Natural killer cell (primary cell): Measurements from ENCODE around the gene NHLH2. TPM values are rescaled to one million over a fixed set of nuclear protein-coding genes. Genes with fewer than 3 reads are reported as not detected.

Source experiments
- ATAC-seq, 3 donors: fragments of 150-1000 bp in 2 of 3; fragments of 200-7000 bp in 1 of 3; cut with Tn5 transposase; 1 replicate in 1 of 3; 2 replicates in 2 of 3; pipeline ENCODE4 v1.10.0; 2021; ENCODE audit warnings: mild to moderate bottlenecking in 2 of 3, moderate library complexity in 2 of 3
- DNase-seq, 2 donors: peaks; one replicate each; pipeline versions ENCODE4 v3.0.0 to v3.0.0-alpha.2; 2013 to 2021; ENCODE audit warnings: mixed read lengths in 1 of 2
- H3K27ac ChIP-seq: one replicate; pipeline ENCODE4 v1.5.1; 2013; ENCODE audit warnings: mild to moderate bottlenecking, low read length
- H3K27me3 ChIP-seq: one replicate; pipeline ENCODE4 v1.6.1; 2013; ENCODE audit warnings: low read length; ENCODE audit not compliant: control insufficient read depth, insufficient read depth
- H3K36me3 ChIP-seq: one replicate; pipeline ENCODE4 v1.6.1; 2013; ENCODE audit warnings: low read length; ENCODE audit not compliant: control insufficient read depth, insufficient read depth
- H3K4me1 ChIP-seq: one replicate; pipeline ENCODE4 v1.6.1; 2013; ENCODE audit warnings: low read length; ENCODE audit not compliant: control insufficient read depth, insufficient read depth
- H3K4me3 ChIP-seq: one replicate; pipeline ENCODE4 v1.5.1; 2013; ENCODE audit warnings: low read length
- H3K9me3 ChIP-seq: one replicate; pipeline ENCODE4 v1.6.1; 2013; ENCODE audit warnings: low read length; ENCODE audit not compliant: control insufficient read depth, insufficient read depth
- H3K27ac Mint-ChIP-seq, 2 donors: one replicate each; pipeline ENCODE4 v1.8.0; 2022; ENCODE audit warnings: mild to moderate bottlenecking in 2 of 2, mixed read lengths in 2 of 2, moderate library complexity in 1 of 2
- H3K27me3 Mint-ChIP-seq, 2 donors: one replicate each; pipeline ENCODE4 v1.8.0; 2022; ENCODE audit warnings: low read depth in 2 of 2, mixed read lengths in 2 of 2
- H3K36me3 Mint-ChIP-seq: one replicate; pipeline ENCODE4 v1.8.0; 2022; ENCODE audit warnings: mixed read lengths
- H3K4me1 Mint-ChIP-seq, 2 donors: one replicate each; pipeline ENCODE4 v1.8.0; 2022; ENCODE audit warnings: mixed read lengths in 2 of 2
- H3K4me3 Mint-ChIP-seq: one replicate; pipeline ENCODE4 v1.8.0; 2022; ENCODE audit warnings: mild to moderate bottlenecking, moderate library complexity, mixed read lengths
- H3K9me3 Mint-ChIP-seq, 2 donors: one replicate each; pipeline ENCODE4 v1.8.0; 2022; ENCODE audit warnings: mixed read lengths in 2 of 2
- WGBS: methylation state at CpG from one replicate; pipeline ENCODE4 v1.1.7; 2013; ENCODE audit warnings: missing lambda C conversion rate; ENCODE audit not compliant: insufficient coverage; 5-methylcytosine and 5-hydroxymethylcytosine counted together
- intact Hi-C: fragments of 100-400 bp; cut with micrococcal nuclease; formaldehyde crosslinking; loops from one replicate; pipeline ENCODE4 v1.14.2; 2022
- total RNA-seq, 4 donors: library from RNA; stranded (reverse); fragments of 120-200 nt in 1 of 4; gene quantifications; one replicate each; pipeline versions ENCODE4 v1.2.3 to v1.2.4, GENCODE V29; 2013 to 2022
- TF ChIP-seq, protein P1 (sequence below): fragments of 200-600 bp; IDR thresholded peaks from one replicate; pipeline ENCODE4 v1.8.0; 2022; ENCODE audit warnings: antibody characterized with exemption

The NHLH2 gene
- total RNA-seq, 3 donors from 2014 or later (not counting 1 experiment from before 2014, with no cell fraction given): not detected

- no peaks in the 10 kb centered on the region for H3K36me3 ChIP-seq
- intact Hi-C loops: no loop called here
- peaks cover 10 to 31% of the 10 kb centered on the region in 2 donors for H3K27me3 Mint-ChIP-seq
- no peaks in the 10 kb centered on the region for H3K9me3 ChIP-seq
- no peaks in the 10 kb centered on the region for H3K4me1 ChIP-seq
- H3K27ac Mint-ChIP-seq: no peak overlapping the region
- H3K27me3 ChIP-seq: no peaks in the 10 kb centered on the region
- H3K36me3 Mint-ChIP-seq: no peaks in the 10 kb centered on the region
- H3K27ac ChIP-seq: no peak overlapping the region
- H3K4me1 Mint-ChIP-seq: no peaks in the 10 kb centered on the region
- 80% methylated on average over 3 of the region's 3 CpGs for WGBS
- TF ChIP-seq, protein P1, sequence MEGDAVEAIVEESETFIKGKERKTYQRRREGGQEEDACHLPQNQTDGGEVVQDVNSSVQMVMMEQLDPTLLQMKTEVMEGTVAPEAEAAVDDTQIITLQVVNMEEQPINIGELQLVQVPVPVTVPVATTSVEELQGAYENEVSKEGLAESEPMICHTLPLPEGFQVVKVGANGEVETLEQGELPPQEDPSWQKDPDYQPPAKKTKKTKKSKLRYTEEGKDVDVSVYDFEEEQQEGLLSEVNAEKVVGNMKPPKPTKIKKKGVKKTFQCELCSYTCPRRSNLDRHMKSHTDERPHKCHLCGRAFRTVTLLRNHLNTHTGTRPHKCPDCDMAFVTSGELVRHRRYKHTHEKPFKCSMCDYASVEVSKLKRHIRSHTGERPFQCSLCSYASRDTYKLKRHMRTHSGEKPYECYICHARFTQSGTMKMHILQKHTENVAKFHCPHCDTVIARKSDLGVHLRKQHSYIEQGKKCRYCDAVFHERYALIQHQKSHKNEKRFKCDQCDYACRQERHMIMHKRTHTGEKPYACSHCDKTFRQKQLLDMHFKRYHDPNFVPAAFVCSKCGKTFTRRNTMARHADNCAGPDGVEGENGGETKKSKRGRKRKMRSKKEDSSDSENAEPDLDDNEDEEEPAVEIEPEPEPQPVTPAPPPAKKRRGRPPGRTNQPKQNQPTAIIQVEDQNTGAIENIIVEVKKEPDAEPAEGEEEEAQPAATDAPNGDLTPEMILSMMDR: no peak
- ATAC-seq: no peak
- H3K4me3 ChIP-seq: no peak overlapping the region
- no peak overlapping the region for H3K4me3 Mint-ChIP-seq
- no peak for DNase-seq
- H3K9me3 Mint-ChIP-seq: no peaks in the 10 kb centered on the region
Measured at GRCh38 chr1:115811140-115811828, 29.6 kb downstream of the NHLH2 start.

DNA sequence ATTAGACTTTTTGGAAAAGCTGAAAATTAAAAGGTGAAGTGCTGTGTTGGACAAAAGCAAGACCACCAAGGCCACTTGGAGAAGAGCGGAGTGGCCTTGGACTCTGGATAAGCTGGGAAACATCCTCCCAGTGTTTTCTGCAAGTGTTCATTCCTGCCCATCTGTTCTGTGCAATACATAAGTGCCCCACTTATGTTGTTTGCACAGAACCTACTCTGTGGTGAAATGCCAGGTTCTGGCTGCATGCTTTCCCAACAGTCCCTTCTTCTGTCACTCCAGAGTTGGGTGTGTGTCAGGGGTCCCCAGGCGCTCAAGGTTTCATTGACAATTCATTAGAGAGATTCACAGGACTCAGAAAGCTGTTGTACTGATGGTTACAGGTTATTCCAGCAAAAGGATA, 30.3 kb downstream of the NHLH2 start:
- no peaks in the 10 kb centered on the region for H3K9me3 ChIP-seq
- ATAC-seq: no peak
- Mint-ChIP-seq H3K36me3 (no peaks in the 10 kb centered on the region), H3K9me3 (no peaks in the 10 kb centered on the region), H3K27me3 (peaks cover 11 to 32% of the 10 kb centered on the region in 2 donors), H3K27ac (no peak overlapping the region), H3K4me3 (no peak overlapping the region), H3K4me1 (no peaks in the 10 kb centered on the region)
- intact Hi-C loops: no loop called here
- TF ChIP-seq, protein P1: no peak
- DNase-seq: no peak
- H3K36me3 ChIP-seq: no peaks in the 10 kb centered on the region
- H3K4me1 ChIP-seq: no peaks in the 10 kb centered on the region
- 94% methylated on average over 2 of the region's 2 CpGs for WGBS
- no peak overlapping the region for H3K4me3 ChIP-seq
- no peaks in the 10 kb centered on the region for H3K27me3 ChIP-seq
- no peak overlapping the region for H3K27ac ChIP-seq

DNA sequence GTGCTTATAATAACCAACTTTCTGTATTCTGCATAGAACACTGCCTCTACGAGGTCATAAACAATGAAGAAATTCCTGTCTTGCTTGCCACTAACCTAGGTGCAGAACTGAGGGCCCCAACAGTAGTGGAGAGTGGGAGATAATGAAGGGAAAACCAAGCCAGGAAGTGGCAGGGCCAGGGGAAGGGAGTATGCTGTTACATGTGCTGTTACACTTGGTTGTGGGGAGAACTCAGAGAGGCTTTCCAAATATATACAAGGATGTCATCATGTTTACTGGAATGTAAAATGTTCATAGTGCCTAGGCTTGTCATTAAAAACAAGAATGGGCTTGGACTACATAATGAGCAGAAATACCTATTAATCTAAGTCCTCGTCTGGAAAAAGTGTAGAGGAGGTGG, 31.1 kb downstream of the NHLH2 start:
- no peak overlapping the region for H3K4me3 Mint-ChIP-seq
- Histone ChIP-seq H3K9me3 (no peaks in the 10 kb centered on the region), H3K36me3 (no peaks in the 10 kb centered on the region), H3K4me1 (no peaks in the 10 kb centered on the region), H3K27me3 (no peaks in the 10 kb centered on the region), H3K4me3 (no peak overlapping the region), H3K27ac (no peak overlapping the region)
- peaks cover 14 to 38% of the 10 kb centered on the region in 2 donors for H3K27me3 Mint-ChIP-seq
- H3K27ac Mint-ChIP-seq: no peak overlapping the region
- DNase-seq (no peak), ATAC-seq (no peak)
- TF ChIP-seq, protein P1: no peak
- H3K4me1 Mint-ChIP-seq: no peaks in the 10 kb centered on the region
- H3K36me3 Mint-ChIP-seq: no peaks in the 10 kb centered on the region
- H3K9me3 Mint-ChIP-seq: no peaks in the 10 kb centered on the region
- intact Hi-C loops: loop anchor here (5.0 kb wide), 1 partner anchor 687 kb away; no protein-coding TSS in a partner anchor
- 58% methylated on average over 2 of the region's 2 CpGs for WGBS

- Histone ChIP-seq H3K4me3 (no peak overlapping the region), H3K4me1 (no peaks in the 10 kb centered on the region), H3K27me3 (no peaks in the 10 kb centered on the region), H3K27ac (no peak overlapping the region), H3K36me3 (no peaks in the 10 kb centered on the region), H3K9me3 (no peaks in the 10 kb centered on the region)
- DNase-seq: no peak
- Mint-ChIP-seq H3K27ac (no peak overlapping the region), H3K27me3 (peaks cover 12 to 40% of the 10 kb centered on the region in 2 donors), H3K9me3 (no peaks in the 10 kb centered on the region), H3K36me3 (no peaks in the 10 kb centered on the region), H3K4me3 (no peak overlapping the region), H3K4me1 (no peaks in the 10 kb centered on the region)
- ATAC-seq: no peak
- TF ChIP-seq, protein P1: no peak
- intact Hi-C loops: loop anchor here (5.0 kb wide), 1 partner anchor 688 kb away; no protein-coding TSS in a partner anchor
Measured at GRCh38 chr1:115809076-115809475, 31.9 kb downstream of the NHLH2 start.
